Kidney (tissue), 14 donors: ENCODE results near the gene CELA1. TPM values are rescaled to one million over a fixed set of nuclear protein-coding genes. Genes with fewer than 3 reads are reported as not detected.

Experiments
- DNase-seq, 5 donors: peaks; one replicate each; pipeline ENCODE4 v3.0.0-alpha.2; 2013 to 2020
- FAIRE-seq: peaks from 2 replicates; lab custom pipeline; 2012; peaks lifted over from hg19 to GRCh38; lab: Jason Lieb, UNC
- H3K27ac ChIP-seq, 2 donors: one replicate each; pipeline ENCODE4 v1.7.0; 2013; ENCODE audit warnings: low read depth in 2 of 2, low read length in 2 of 2, inconsistent platforms in 1 of 2
- H3K27me3 ChIP-seq: one replicate; pipeline ENCODE4 v1.7.1; 2013; ENCODE audit warnings: low read length, inconsistent platforms; ENCODE audit not compliant: control insufficient read depth, insufficient read depth
- H3K36me3 ChIP-seq, 3 donors: one replicate each; pipeline versions ENCODE4 v1.7.0 to v1.7.1; 2013; ENCODE audit warnings: low read length in 3 of 3, control low read depth in 1 of 3, inconsistent platforms in 1 of 3; ENCODE audit not compliant: insufficient read depth in 3 of 3, control insufficient read depth in 2 of 3
- H3K4me1 ChIP-seq, 3 donors: one replicate each; pipeline versions ENCODE4 v1.7.0 to v1.7.1; 2013; ENCODE audit warnings: low read length in 3 of 3, inconsistent platforms in 1 of 3, low read depth in 1 of 3; ENCODE audit not compliant: control insufficient read depth in 2 of 3, insufficient read depth in 2 of 3
- H3K4me3 ChIP-seq, 3 donors: one replicate each; pipeline versions ENCODE4 v1.7.0 to v1.8.1; 2013; ENCODE audit warnings: low read length in 3 of 3, control low read depth in 1 of 3, inconsistent platforms in 1 of 3
- H3K9ac ChIP-seq, 3 donors: one replicate each; pipeline versions ENCODE4 v1.7.0 to v1.7.1; 2013; ENCODE audit warnings: low read length in 3 of 3, control low read depth in 1 of 3, inconsistent platforms in 1 of 3
- H3K9me3 ChIP-seq, 3 donors: one replicate each; pipeline versions ENCODE4 v1.7.0 to v1.7.1; 2013; ENCODE audit warnings: low read length in 3 of 3, control low read depth in 1 of 3, inconsistent platforms in 1 of 3; ENCODE audit not compliant: control insufficient read depth in 2 of 3, insufficient read depth in 1 of 3
- CTCF ChIP-seq: IDR thresholded peaks from 3 replicates; pipeline ENCODE4 v1.5.1; 2012; ENCODE audit warnings: mild to moderate bottlenecking, moderate library complexity, borderline replicate concordance; ENCODE audit not compliant: insufficient read depth; ENCODE audit errors: extremely low read depth
- intact Hi-C: fragments of 100-400 bp; cut with DNase I; formaldehyde crosslinking; loops from one replicate; pipeline ENCODE4 v1.11.1; 2022
- polyA plus RNA-seq: library from polyadenylated mRNA; stranded (reverse); fragments of 350-450 nt; fragmentation: Illumina TruSeq; extraction: RNeasy Lipid Tissue Mini Kit (QIAGEN cat#74804); gene quantifications from one replicate; pipeline ENCODE4 v1.2.3, GENCODE V29; 2014; ENCODE audit warnings: low read depth, low replicate concordance; ENCODE audit not compliant: insufficient read depth
- total RNA-seq: library from RNA; stranded (reverse); fragmentation: NEBNext Ultra II Directional; extraction: Animal tissue kit (Norgen Biotek cat#: 25700); gene quantifications from one replicate; pipeline ENCODE4 v1.2.1, GENCODE V29; 2021
- donor health status: control.
- donor health status: control.
- donor health status: control.
- donor health status: control.
- donor health status: control.
- donor health status: DM: yes; HTN: yes; CAD: no.
- donor health status: Normal renal cell carcinoma (clear cell type).

The CELA1 gene
- total and polyA plus RNA-seq, 2 donors from 2014 or later, result not detected

- no peak for TF ChIP-seq CTCF
- H3K27me3 ChIP-seq, result no peaks in the 10 kb centered on the region
- no peak for FAIRE-seq
- H3K4me1 ChIP-seq, result peaks cover 0 to 3% (median 0%) of the 10 kb centered on the region in 3 donors
- H3K36me3 ChIP-seq, result no peaks in the 10 kb centered on the region
- peak in 1 of 5 donors; percentile 43 for DNase-seq
- H3K9me3 ChIP-seq, result no peaks in the 10 kb centered on the region
- no peak overlapping the region for H3K27ac ChIP-seq
- H3K9ac ChIP-seq, result no peak overlapping the region
- no peak overlapping the region for H3K4me3 ChIP-seq
- intact Hi-C loops, result no loop called here
Measured at GRCh38 chr12:51392556-51393237, 46.2 kb upstream of the CELA1 start.

- H3K27ac ChIP-seq, result no peak within 1 kb of the TSS
- H3K4me3 ChIP-seq, result peak within 1 kb of the TSS; percentile 41 to 65 (median 60)
- H3K36me3 ChIP-seq, result no peaks in the 10 kb centered on the region
- DNase-seq, result peak; percentile 65 to 84 (median 71)
- intact Hi-C loops, result no loop called here
- peak within 1 kb of the TSS in 2 of 3 donors; percentile 57 to 61 for H3K9ac ChIP-seq
- H3K27me3 ChIP-seq, result no peaks in the 10 kb centered on the region
- FAIRE-seq, result no peak
- peaks cover 0 to 3% (median 0%) of the 10 kb centered on the region in 3 donors for H3K4me1 ChIP-seq
- H3K9me3 ChIP-seq, result no peaks in the 10 kb centered on the region
- TF ChIP-seq CTCF, result no peak
Measured at GRCh38 chr12:51391283-51392123, 45.0 kb upstream of the CELA1 start, which contains the start of gene GALNT6. GALNT6 (minus strand) TSS chr12:51391406; CDS start chr12:51379781, 11,625 bp downstream.

- no peaks in the 10 kb centered on the region for H3K27me3 ChIP-seq
- intact Hi-C loops, result no loop called here
- TF ChIP-seq CTCF, result no peak
- peaks cover 0 to 3% (median 0%) of the 10 kb centered on the region in 3 donors for H3K4me1 ChIP-seq
- H3K27ac ChIP-seq, result no peak overlapping the region
- H3K4me3 ChIP-seq, result peak overlapping the region; percentile 41 to 65 (median 60)
- no peaks in the 10 kb centered on the region for H3K9me3 ChIP-seq
- peak overlapping the region in 1 of 3 donors; percentile 17 for H3K9ac ChIP-seq
- DNase-seq (peak in 2 of 5 donors; percentile 62 to 64), FAIRE-seq (no peak)
- no peaks in the 10 kb centered on the region for H3K36me3 ChIP-seq
Measured at GRCh38 chr12:51390891-51391282, 44.4 kb upstream of the CELA1 start.
